ENCODE results near the gene FARS2. TPM values are rescaled to one million over a fixed set of nuclear protein-coding genes. Genes with fewer than 3 reads are reported as not detected.

The FARS2 gene
- total and polyA plus RNA-seq, 4 donors: 16.6 to 29.0 (median 21.1) TPM

GRCh38 chr6:5707281-5708045 lies 446.1 kb downstream of the FARS2 start:
- 95% methylated on average over 14 of the region's 17 CpGs for WGBS (ENCODE audit: insufficient coverage)
- H3K9me3 ChIP-seq (ENCODE audit: control insufficient read depth, insufficient read depth, low read length): no peaks in the 10 kb centered on the region
- no peak overlapping the region for H3K4me3 ChIP-seq (ENCODE audit: low read depth, low read length)
- H3K27ac ChIP-seq (ENCODE audit: low read depth, low read length): no peak overlapping the region
- no peaks in the 10 kb centered on the region for H3K36me3 ChIP-seq (ENCODE audit: control insufficient read depth, insufficient read depth, low read length)
- no peak for DNase-seq (ENCODE audit: low read depth in 4 of 6, low spot score in 6 of 6)
- H3K4me1 ChIP-seq (ENCODE audit: control insufficient read depth, insufficient read depth, low read length): peaks cover under 1% of the 10 kb centered on the region
- no peaks in the 10 kb centered on the region for H3K27me3 ChIP-seq (ENCODE audit: control insufficient read depth, insufficient read depth, low read length)

DNA sequence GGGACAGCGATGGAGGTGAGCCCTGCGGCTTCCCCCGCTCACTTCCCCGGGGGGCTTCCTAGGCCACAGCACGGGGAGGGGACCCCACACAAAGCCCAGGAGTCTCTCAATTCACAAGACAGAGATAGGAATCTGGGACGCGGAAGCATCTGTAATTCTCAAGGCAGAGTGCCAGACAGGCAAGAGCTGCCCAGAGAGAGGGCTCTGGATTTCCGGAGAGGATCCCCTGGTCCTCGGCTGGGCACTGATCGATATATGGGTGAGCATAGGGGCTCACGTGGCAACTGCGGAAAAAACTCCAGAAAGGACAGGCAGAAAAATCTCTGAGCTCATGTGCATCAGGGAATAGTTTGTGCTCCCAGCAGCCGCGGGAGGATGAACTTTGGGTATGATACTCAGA lies 449.2 kb downstream of the FARS2 start:
- no peak overlapping the region for H3K4me3 ChIP-seq (ENCODE audit: low read depth, low read length)
- peaks cover 2% of the 10 kb centered on the region for H3K4me1 ChIP-seq (ENCODE audit: control insufficient read depth, insufficient read depth, low read length)
- H3K27me3 ChIP-seq (ENCODE audit: control insufficient read depth, insufficient read depth, low read length): no peaks in the 10 kb centered on the region
- DNase-seq (ENCODE audit: low read depth in 4 of 6, low spot score in 6 of 6): no peak
- no peak overlapping the region for H3K27ac ChIP-seq (ENCODE audit: low read depth, low read length)
- WGBS (ENCODE audit: insufficient coverage): 94% methylated on average over 10 of the region's 14 CpGs
- no peaks in the 10 kb centered on the region for H3K36me3 ChIP-seq (ENCODE audit: control insufficient read depth, insufficient read depth, low read length)
- no peaks in the 10 kb centered on the region for H3K9me3 ChIP-seq (ENCODE audit: control insufficient read depth, insufficient read depth, low read length)

DNA sequence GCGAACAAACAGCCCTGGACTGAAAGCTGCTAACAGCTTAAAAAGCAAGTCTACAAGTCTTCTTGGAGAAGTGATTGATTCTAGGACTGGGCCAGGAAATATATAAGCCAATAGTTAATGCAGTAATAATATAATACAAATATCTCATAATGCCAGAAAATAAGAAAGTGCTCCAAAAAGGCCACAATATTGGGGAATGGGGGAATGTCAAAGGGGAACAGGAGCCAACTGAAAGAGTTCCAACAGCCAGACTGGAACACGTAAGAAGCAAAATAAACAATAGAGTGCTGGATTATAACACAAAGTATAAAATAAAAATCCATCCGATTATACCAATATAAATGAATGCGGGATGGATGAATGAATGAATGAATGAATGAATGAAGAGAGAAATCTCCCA lies 449.6 kb downstream of the FARS2 start:
- H3K36me3 ChIP-seq (ENCODE audit: control insufficient read depth, insufficient read depth, low read length): no peaks in the 10 kb centered on the region
- H3K4me1 ChIP-seq (ENCODE audit: control insufficient read depth, insufficient read depth, low read length): peaks cover 2% of the 10 kb centered on the region
- no peak overlapping the region for H3K4me3 ChIP-seq (ENCODE audit: low read depth, low read length)
- 67% methylated on average over 1 of the region's 4 CpGs for WGBS (ENCODE audit: insufficient coverage)
- no peak overlapping the region for H3K27ac ChIP-seq (ENCODE audit: low read depth, low read length)
- no peak for DNase-seq (ENCODE audit: low read depth in 4 of 6, low spot score in 6 of 6)
- no peaks in the 10 kb centered on the region for H3K9me3 ChIP-seq (ENCODE audit: control insufficient read depth, insufficient read depth, low read length)
- H3K27me3 ChIP-seq (ENCODE audit: control insufficient read depth, insufficient read depth, low read length): no peaks in the 10 kb centered on the region

- 64% methylated on average over 9 of the region's 10 CpGs for WGBS (ENCODE audit: insufficient coverage)
- Histone ChIP-seq H3K4me1 (ENCODE audit: control insufficient read depth, insufficient read depth, low read length) (peaks cover 2% of the 10 kb centered on the region), H3K27ac (ENCODE audit: low read depth, low read length) (no peak overlapping the region), H3K27me3 (ENCODE audit: control insufficient read depth, insufficient read depth, low read length) (no peaks in the 10 kb centered on the region), H3K4me3 (ENCODE audit: low read depth, low read length) (no peak overlapping the region), H3K9me3 (ENCODE audit: control insufficient read depth, insufficient read depth, low read length) (no peaks in the 10 kb centered on the region), H3K36me3 (ENCODE audit: control insufficient read depth, insufficient read depth, low read length) (no peaks in the 10 kb centered on the region)
- peak in 2 of 6 donors; percentile 18 to 60 for DNase-seq (ENCODE audit: low read depth in 4 of 6, low spot score in 6 of 6)
Measured at GRCh38 chr6:5712349-5713215, 451.3 kb downstream of the FARS2 start.

DNA sequence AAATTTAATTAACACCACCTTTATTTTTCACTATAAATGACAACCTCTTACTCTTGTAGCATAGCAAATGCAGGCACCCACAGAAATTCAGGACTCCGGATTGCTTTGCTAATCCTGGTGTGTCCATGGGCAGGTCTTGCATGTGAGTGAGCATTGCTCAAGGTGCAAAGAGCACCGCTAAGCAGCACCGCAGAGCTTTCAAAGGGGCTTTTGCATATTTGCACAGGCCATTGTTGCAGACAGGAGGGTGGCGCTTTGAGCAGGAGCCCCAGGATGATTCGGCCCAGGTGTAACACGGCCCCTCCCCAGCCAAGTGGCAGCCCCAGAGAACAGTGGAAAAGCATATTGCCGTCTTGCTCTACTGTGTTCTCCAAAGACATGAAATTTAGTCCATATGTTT lies 452.2 kb downstream of the FARS2 start:
- no peak overlapping the region for H3K27ac ChIP-seq (ENCODE audit: low read depth, low read length)
- no peaks in the 10 kb centered on the region for H3K36me3 ChIP-seq (ENCODE audit: control insufficient read depth, insufficient read depth, low read length)
- 45% methylated on average over 7 of the region's 7 CpGs for WGBS (ENCODE audit: insufficient coverage)
- H3K4me1 ChIP-seq (ENCODE audit: control insufficient read depth, insufficient read depth, low read length): peaks cover 2% of the 10 kb centered on the region
- no peaks in the 10 kb centered on the region for H3K27me3 ChIP-seq (ENCODE audit: control insufficient read depth, insufficient read depth, low read length)
- peak in 1 of 6 donors; percentile 34 for DNase-seq (ENCODE audit: low read depth in 4 of 6, low spot score in 6 of 6)
- H3K4me3 ChIP-seq (ENCODE audit: low read depth, low read length): no peak overlapping the region
- no peaks in the 10 kb centered on the region for H3K9me3 ChIP-seq (ENCODE audit: control insufficient read depth, insufficient read depth, low read length)

DNA sequence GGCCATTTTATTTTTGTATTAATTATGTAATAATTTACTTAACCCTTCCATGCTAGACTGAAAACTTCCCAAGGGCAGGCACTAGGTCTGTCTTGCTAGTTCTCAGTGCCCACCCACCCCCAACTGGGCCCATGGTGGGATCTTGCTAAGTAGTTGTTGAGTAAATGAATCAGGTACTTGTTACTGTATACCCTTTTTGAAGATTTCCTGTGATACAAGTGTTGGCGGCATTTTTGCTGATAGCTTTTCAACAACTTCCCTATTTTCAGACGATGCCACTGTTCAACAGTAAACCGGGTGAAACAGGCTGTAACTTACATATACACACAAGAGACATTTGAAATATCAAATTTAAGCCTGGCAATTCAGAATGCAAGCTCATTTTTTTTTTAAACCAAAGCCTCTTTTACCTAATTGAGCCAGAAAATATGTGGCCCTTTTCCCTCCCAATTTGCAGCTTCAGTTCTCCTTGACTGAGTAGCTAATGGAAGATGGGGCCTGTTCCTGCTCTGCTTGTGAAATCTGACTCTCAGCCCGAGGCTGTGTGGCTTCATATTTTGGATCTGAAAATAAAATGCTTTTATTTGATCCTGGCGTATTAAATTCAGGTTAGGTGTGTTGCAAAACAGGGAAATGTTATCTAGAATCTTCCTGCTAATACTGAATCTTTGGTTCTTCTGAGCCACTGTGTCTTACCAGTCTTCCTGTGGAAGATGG lies 457.1 kb downstream of the FARS2 start:
- Histone ChIP-seq H3K4me3 (ENCODE audit: low read depth, low read length) (no peak overlapping the region), H3K36me3 (ENCODE audit: control insufficient read depth, insufficient read depth, low read length) (no peaks in the 10 kb centered on the region), H3K27me3 (ENCODE audit: control insufficient read depth, insufficient read depth, low read length) (no peaks in the 10 kb centered on the region), H3K9me3 (ENCODE audit: control insufficient read depth, insufficient read depth, low read length) (no peaks in the 10 kb centered on the region), H3K27ac (ENCODE audit: low read depth, low read length) (no peak overlapping the region), H3K4me1 (ENCODE audit: control insufficient read depth, insufficient read depth, low read length) (no peaks in the 10 kb centered on the region)
- no peak for DNase-seq (ENCODE audit: low read depth in 4 of 6, low spot score in 6 of 6)
- WGBS (ENCODE audit: insufficient coverage): 100% methylated on average over 1 of the region's 5 CpGs

DNA sequence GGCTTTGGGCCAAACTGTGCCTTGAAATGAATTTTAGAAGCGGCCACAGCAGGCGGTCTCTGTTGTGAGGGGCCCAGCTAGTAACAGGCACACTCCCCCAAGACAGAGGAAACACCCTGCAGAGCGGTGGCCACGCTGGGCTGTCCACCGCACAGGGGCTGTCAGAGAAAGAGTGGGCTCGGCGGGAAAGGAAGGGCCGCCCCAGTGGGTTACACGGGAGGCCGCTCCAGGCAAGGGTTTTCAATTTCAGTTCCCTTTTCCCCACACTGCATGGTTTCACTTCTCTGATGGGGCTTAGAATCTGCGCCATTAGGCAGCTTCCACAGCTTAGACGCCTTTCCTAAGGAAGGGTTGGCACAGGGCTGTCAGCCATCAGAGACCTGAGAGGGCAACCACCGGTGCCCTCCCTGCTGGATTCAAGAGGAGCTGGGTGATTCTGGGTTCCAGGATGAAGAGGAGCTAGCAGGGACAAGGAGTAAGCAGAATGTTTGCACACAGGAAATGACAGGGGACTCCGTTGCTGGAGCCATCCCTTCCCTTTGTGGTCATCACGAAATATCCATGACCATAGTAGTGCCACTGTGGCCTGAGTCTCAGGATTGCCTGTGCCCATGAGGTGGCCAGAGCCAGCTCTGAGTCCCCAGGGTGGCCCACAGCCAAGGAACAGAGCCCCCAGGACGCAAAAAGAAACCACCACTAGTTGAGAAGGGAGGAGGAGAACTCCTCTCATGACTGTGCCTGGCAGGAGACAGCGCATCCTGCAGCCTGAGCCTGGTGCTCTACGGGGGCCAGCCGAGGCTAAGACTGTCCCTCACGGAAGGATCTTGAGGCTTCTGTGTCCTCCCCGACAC lies 462.8 kb downstream of the FARS2 start:
- no peaks in the 10 kb centered on the region for H3K27me3 ChIP-seq (ENCODE audit: control insufficient read depth, insufficient read depth, low read length)
- no peaks in the 10 kb centered on the region for H3K9me3 ChIP-seq (ENCODE audit: control insufficient read depth, insufficient read depth, low read length)
- H3K36me3 ChIP-seq (ENCODE audit: control insufficient read depth, insufficient read depth, low read length): no peaks in the 10 kb centered on the region
- no peak overlapping the region for H3K27ac ChIP-seq (ENCODE audit: low read depth, low read length)
- peak in 1 of 6 donors; percentile 53 for DNase-seq (ENCODE audit: low read depth in 4 of 6, low spot score in 6 of 6)
- peaks cover 15% of the 10 kb centered on the region for H3K4me1 ChIP-seq (ENCODE audit: control insufficient read depth, insufficient read depth, low read length)
- H3K4me3 ChIP-seq (ENCODE audit: low read depth, low read length): no peak overlapping the region
- WGBS (ENCODE audit: insufficient coverage): 60% methylated on average over 19 of the region's 21 CpGs

- no peaks in the 10 kb centered on the region for H3K27me3 ChIP-seq (ENCODE audit: control insufficient read depth, insufficient read depth, low read length)
- WGBS (ENCODE audit: insufficient coverage): 99% methylated on average over 7 of the region's 10 CpGs
- no peaks in the 10 kb centered on the region for H3K36me3 ChIP-seq (ENCODE audit: control insufficient read depth, insufficient read depth, low read length)
- DNase-seq (ENCODE audit: low read depth in 4 of 6, low spot score in 6 of 6): no peak
- no peak overlapping the region for H3K27ac ChIP-seq (ENCODE audit: low read depth, low read length)
- peaks cover 20% of the 10 kb centered on the region for H3K4me1 ChIP-seq (ENCODE audit: control insufficient read depth, insufficient read depth, low read length)
- no peak overlapping the region for H3K4me3 ChIP-seq (ENCODE audit: low read depth, low read length)
- H3K9me3 ChIP-seq (ENCODE audit: control insufficient read depth, insufficient read depth, low read length): no peaks in the 10 kb centered on the region
Measured at GRCh38 chr6:5724911-5725310, 463.6 kb downstream of the FARS2 start.
